Vagina (tissue), 2 donors: Measurements from ENCODE around the gene GUCY1B1. TPM values are rescaled to one million over a fixed set of nuclear protein-coding genes. Genes with fewer than 3 reads are reported as not detected.

Experiments
- DNase-seq, 2 donors: peaks; one replicate each; pipeline ENCODE4 v3.0.0-alpha.2; 2017; ENCODE audit errors: extremely low spot score in 2 of 2
- H3K27ac ChIP-seq: fragments of 200-600 bp; sonication (generic); one replicate; pipeline ENCODE4 v1.5.1; 2019
- H3K27me3 ChIP-seq: fragments of 200-600 bp; sonication (generic); one replicate; pipeline ENCODE4 v1.5.1; 2019
- H3K36me3 ChIP-seq, 2 donors: fragments of 200-600 bp; sonication (generic); one replicate each; pipeline ENCODE4 v1.5.1; 2017 to 2019
- H3K4me1 ChIP-seq: fragments of 200-600 bp; sonication (generic); one replicate; pipeline ENCODE4 v1.5.1; 2019
- H3K4me3 ChIP-seq, 2 donors: fragments of 200-600 bp; sonication (generic); 1 replicate in 1 of 2; 2 replicates in 1 of 2; pipeline ENCODE4 v1.5.1; 2016 to 2019
- H3K9me3 ChIP-seq: fragments of 200-600 bp; sonication (generic); one replicate; pipeline ENCODE4 v1.5.1; 2019
- CTCF ChIP-seq, 3 experiments: fragments of 450-650 bp in 2 of 3; fragments of 200-600 bp in 1 of 3; sonication (generic) in 1 of 3; IDR thresholded peaks; one replicate each; pipeline ENCODE4 v1.5.1; 2017 to 2019; ENCODE audit warnings: antibody characterized with exemption in 3 of 3, mild to moderate bottlenecking in 2 of 3, moderate library complexity in 2 of 3
- POLR2A ChIP-seq, 2 donors: fragments of 450-650 bp; IDR thresholded peaks; one replicate each; pipeline ENCODE4 v1.6.1; 2017; ENCODE audit warnings: antibody characterized with exemption in 2 of 2, mild to moderate bottlenecking in 2 of 2, moderate library complexity in 2 of 2
- POLR2AphosphoS5 ChIP-seq, 2 donors: sonication (generic); formaldehyde crosslinking; IDR thresholded peaks; one replicate each; pipeline ENCODE4 v1.9.0; 2017; ENCODE audit warnings: antibody characterized with exemption in 2 of 2, mild to moderate bottlenecking in 2 of 2, low read depth in 1 of 2; ENCODE audit not compliant: insufficient read depth in 1 of 2
- intact Hi-C: fragments of 100-400 bp; cut with DNase I; formaldehyde crosslinking; loops from one replicate; pipeline ENCODE4 v1.15.1; 2023
- total RNA-seq: library from RNA; depleted of rRNA; stranded (reverse); fragments of >200 nt; gene quantifications from one replicate; pipeline ENCODE4 v1.2.3, GENCODE V29; 2016

The GUCY1B1 gene
- total RNA-seq, 1 donor from 2014 or later, result 22.8 TPM

- no peak for DNase-seq
These were observed 27.0 kb downstream of the GUCY1B1 start for GRCh38 chr4:155785828-155786227.

GRCh38 chr4:155787113-155787710, 28.4 kb downstream of the GUCY1B1 start:
- Histone ChIP-seq H3K36me3 (no peaks in the 10 kb centered on the region), H3K4me1 (peaks cover 4% of the 10 kb centered on the region)

More at GRCh38 chr4:155785828-155786227, 27.0 kb downstream of the GUCY1B1 start:
- Histone ChIP-seq H3K4me1 (peaks cover 4% of the 10 kb centered on the region), H3K36me3 (no peaks in the 10 kb centered on the region), H3K27ac (no peak overlapping the region), H3K4me3 (no peak overlapping the region), H3K9me3 (no peaks in the 10 kb centered on the region), H3K27me3 (no peaks in the 10 kb centered on the region)
- intact Hi-C loops, result no loop called here
- TF ChIP-seq POLR2AphosphoS5 (IDR thresholded peaks at IDR 0.05; ENCODE audit: insufficient read depth in 1 of 2, low read depth in 1 of 2) (no peak), POLR2A (IDR thresholded peaks at IDR 0.05) (no peak), CTCF (IDR thresholded peaks at IDR 0.05) (no peak)

GRCh38 chr4:155789391-155789790, 30.6 kb downstream of the GUCY1B1 start:
- Histone ChIP-seq H3K27ac (no peak overlapping the region), H3K4me3 (no peak overlapping the region), H3K27me3 (no peaks in the 10 kb centered on the region)

More at GRCh38 chr4:155787113-155787710, 28.4 kb downstream of the GUCY1B1 start:
- intact Hi-C loops, result no loop called here
- no peak for DNase-seq
- Histone ChIP-seq H3K9me3 (no peaks in the 10 kb centered on the region), H3K27me3 (no peaks in the 10 kb centered on the region), H3K4me3 (no peak overlapping the region), H3K27ac (no peak overlapping the region)
- no peak for TF ChIP-seq POLR2AphosphoS5 (IDR thresholded peaks at IDR 0.05; ENCODE audit: insufficient read depth in 1 of 2, low read depth in 1 of 2)
- no peak for TF ChIP-seq POLR2A (IDR thresholded peaks at IDR 0.05)
- peak; percentile 21 to 57 (median 54) for TF ChIP-seq CTCF (IDR thresholded peaks at IDR 0.05)

GRCh38 chr4:155789982-155790381, 31.2 kb downstream of the GUCY1B1 start:
- no peak overlapping the region for H3K4me3 ChIP-seq
- DNase-seq, result no peak
- no peaks in the 10 kb centered on the region for H3K4me1 ChIP-seq
- H3K27me3 ChIP-seq, result no peaks in the 10 kb centered on the region
- no peaks in the 10 kb centered on the region for H3K9me3 ChIP-seq
- H3K36me3 ChIP-seq, result no peaks in the 10 kb centered on the region
- TF ChIP-seq POLR2A (IDR thresholded peaks at IDR 0.05) (no peak), CTCF (IDR thresholded peaks at IDR 0.05) (no peak), POLR2AphosphoS5 (IDR thresholded peaks at IDR 0.05; ENCODE audit: insufficient read depth in 1 of 2, low read depth in 1 of 2) (no peak)
- no peak overlapping the region for H3K27ac ChIP-seq
- intact Hi-C loops, result loop anchor here (10.0 kb wide), 1 partner anchor 345 kb away; no protein-coding TSS in a partner anchor

More at GRCh38 chr4:155789391-155789790, 30.6 kb downstream of the GUCY1B1 start:
- no peak for DNase-seq
- Histone ChIP-seq H3K36me3 (no peaks in the 10 kb centered on the region), H3K9me3 (no peaks in the 10 kb centered on the region), H3K4me1 (no peaks in the 10 kb centered on the region)
- TF ChIP-seq POLR2A (IDR thresholded peaks at IDR 0.05) (no peak), CTCF (IDR thresholded peaks at IDR 0.05) (no peak), POLR2AphosphoS5 (IDR thresholded peaks at IDR 0.05; ENCODE audit: insufficient read depth in 1 of 2, low read depth in 1 of 2) (no peak)
- intact Hi-C loops, result no loop called here

- Histone ChIP-seq H3K27ac (no peak overlapping the region), H3K9me3 (no peaks in the 10 kb centered on the region), H3K4me3 (no peak overlapping the region), H3K4me1 (no peaks in the 10 kb centered on the region), H3K36me3 (no peaks in the 10 kb centered on the region), H3K27me3 (no peaks in the 10 kb centered on the region)
- TF ChIP-seq POLR2AphosphoS5 (IDR thresholded peaks at IDR 0.05; ENCODE audit: insufficient read depth in 1 of 2, low read depth in 1 of 2), result no peak
- no peak for TF ChIP-seq POLR2A (IDR thresholded peaks at IDR 0.05)
- no peak for TF ChIP-seq CTCF (IDR thresholded peaks at IDR 0.05)
- no peak for DNase-seq
- intact Hi-C loops, result loop anchor here (5.0 to 10.0 kb wide), 2 partner anchors 117 to 350 kb away; no protein-coding TSS in a partner anchor
These were observed 35.9 kb downstream of the GUCY1B1 start for GRCh38 chr4:155794589-155795236.
